ENCODE measurements around the gene TULP4.
"Not testable (repeated sequence)": the region's sequence is repeated elsewhere in the genome, so short reads cannot be mapped to it uniquely, and the experiment has no call there.

The TULP4 gene

DNA sequence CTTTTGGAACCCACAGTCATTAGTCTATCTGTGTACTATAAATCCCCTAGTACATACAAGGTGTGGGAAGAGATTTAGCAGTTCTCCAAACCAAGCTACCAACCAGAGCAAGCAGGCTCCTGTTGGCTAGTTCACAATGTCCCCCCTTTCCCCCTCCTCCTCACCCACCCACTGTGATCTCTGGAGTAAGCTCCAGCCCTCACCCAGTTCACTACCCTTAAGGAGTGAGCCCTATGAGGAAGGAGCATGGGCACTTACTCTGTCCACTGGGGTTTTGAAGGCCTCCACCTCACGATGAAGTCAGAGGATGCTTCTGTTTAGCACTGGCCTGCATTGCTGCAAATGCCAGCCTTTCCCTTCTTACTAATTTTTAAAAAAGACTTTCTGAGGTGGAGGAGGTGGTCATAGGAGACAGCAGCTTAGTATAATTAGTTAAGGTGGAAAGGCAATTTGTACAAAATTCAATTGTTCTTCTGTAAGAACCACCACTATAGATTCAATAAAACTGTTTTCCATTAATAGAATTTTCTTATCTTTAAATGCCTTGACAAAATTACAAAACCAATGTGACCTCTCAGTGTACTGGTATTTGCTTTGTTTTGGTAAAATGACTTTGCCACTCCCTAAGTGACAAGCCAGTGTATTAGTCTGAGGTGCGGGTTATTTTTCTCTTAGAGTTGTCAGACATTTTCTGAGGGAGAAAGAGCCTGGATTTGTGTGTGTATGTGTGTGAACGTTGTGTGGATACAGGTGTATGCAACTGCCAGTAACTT, 86.2 kb downstream of the TULP4 start:
- no peak for FAIRE-seq

DNA sequence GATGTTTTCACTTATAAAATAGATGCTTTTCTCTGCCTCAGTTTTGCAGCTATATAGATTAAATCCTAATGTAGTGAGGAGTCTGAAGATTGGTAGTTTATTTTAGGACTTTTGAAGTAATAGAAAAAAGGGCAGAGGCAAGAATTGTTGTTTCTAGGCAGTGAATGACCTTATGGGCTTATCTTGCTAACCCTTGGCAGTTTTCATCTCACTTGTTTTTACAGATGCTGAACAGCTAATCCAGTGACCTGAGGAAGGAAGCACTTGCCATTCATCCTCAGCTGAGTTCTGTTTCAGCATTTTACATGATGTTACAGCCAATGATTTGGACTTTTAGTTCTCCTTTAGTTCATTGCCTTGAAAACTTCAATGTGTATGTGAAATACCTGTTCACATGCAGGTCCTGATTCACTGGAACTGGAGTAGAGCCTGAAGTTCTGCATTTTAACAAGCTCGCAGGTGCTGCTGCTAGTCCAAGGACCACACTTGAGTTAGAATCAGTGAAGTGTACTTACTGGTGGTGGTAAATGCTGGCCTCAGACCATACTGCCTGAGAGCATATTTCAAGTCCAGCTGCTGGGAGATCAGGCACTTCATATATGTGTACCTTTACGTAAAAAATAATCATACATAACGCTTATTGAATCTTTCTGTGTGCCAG, 86.9 kb downstream of the TULP4 start:
- no peak for FAIRE-seq

DNA sequence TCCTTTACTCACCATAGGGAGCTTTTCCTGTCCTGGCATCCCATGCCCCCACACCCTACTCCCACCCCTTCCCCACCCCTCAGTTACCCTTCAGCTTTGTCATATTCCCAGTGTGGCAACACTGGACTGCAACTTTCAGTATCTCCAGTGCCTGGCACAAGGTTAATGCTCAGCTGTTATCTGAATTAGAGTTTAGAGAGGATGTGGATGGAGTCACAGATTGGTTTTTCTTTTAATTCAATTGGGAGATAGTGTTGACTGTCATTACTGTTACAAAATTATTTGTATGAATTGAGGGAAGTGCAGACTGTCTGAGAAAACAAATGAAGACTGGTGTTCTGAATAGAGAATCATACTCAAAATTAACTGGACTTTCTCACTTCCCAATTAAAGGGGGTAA, 89.9 kb downstream of the TULP4 start:
- FAIRE-seq, result no peak

DNA sequence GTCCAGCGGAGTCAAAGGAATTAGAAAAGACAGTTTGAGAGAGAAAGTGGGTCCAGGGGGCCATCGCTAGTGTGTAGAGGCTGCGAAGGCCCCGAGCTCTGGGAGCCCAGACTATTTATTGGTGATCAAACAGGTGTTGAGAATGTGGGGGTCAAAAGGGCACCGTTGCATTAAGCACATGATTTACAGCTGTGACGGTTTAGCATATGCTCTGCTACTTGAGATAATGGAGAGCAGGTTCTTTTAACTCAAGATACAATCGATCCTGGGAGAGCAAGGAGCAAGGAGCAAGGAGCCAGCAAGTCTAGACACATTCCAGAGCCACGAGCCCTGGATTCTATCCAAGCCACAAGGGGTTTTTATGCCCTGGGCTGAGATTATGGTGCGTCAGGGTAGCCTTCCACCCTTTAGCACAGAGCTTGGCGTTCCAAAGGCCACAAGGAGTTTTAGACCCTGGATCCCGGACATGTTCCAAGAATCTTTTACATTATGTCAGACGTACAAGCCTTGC, 93.1 kb downstream of the TULP4 start:
- FAIRE-seq, result not testable (repeated sequence)

DNA sequence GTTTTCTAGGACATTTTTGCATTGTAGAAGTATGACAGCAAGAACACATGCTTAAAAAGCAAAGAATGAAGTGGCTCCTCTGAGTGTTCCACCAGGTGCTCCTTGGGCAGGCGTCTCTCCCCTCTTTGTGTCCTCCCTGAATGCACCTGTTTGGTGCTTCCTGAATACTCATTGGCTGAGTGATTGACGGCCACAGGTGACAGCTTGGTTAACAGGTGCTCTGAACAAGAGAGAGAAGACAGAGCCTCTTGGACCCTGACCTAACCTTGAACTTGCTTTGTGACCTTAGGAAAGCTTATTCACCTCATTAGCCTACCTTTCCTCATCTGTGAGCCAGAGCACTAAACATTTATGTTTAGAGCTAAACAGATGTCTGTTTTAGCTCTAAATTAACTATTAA, 93.7 kb downstream of the TULP4 start:
- FAIRE-seq, result no peak

DNA sequence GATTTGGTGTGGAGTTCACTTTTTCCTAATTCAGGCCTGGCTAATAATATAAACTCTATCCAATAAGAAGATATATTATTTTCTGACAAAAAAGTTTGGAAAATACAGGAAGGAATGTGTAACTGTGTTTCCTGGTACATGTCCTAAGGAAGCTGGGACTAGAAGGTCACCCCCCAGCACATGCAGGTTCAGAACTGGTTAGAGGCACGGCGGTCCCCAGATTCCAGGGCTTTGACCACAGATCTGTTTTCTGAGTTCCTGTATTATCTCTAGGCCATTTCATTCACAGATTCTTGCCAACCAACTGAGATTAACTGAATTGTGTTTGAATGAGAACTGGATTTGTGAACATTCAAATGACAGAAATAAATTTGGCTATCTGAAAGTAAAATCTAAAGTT, 94.5 kb downstream of the TULP4 start:
- no peak for FAIRE-seq

DNA sequence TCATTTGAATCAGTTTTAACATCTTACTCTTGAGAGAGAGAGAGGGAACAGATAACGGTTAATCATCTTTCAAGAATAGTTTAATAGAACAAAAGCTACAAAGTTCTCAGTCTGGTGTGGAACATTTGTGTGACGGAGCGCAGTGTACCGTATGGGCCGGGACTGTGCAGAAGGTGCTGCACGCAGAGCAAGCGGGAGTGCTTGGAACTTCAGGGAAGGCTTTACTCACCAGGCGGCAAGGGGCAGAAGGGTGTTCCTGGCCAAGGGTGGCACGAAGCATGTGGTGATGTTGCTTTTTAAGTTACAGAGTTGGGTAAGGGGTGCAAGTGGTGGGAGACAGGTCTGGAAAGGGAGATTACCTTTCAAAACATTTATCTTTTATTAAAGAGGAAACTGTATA, 95.7 kb downstream of the TULP4 start:
- FAIRE-seq, result no peak

DNA sequence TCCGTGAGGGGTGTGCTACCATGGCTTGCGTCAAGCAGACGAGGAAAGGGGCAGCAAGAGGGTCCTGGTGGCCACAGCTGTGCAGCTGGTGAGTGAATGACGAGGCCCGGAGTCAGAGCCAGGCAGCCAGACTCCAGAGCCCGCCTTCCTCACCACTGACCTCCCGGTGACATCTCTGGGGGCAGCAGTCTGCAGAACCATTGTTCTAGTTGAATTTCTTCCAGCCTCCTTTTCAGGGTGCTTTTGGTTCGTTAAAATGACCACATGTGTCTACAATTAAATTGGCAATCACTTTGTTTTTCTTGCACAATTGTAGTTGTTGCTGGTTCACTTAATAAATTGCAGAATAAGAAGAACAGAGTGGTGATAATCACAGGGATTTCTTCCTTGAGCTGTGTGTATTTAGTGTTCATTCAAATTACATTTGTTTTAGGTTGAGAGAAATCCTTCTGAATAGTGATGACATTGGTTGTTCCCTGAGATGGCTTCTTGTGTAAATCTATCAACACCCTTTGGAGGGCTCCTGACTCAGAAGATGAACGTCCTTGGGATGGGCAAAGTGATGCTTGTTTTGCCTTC, 96.4 kb downstream of the TULP4 start:
- FAIRE-seq, result peak; percentile 80

DNA sequence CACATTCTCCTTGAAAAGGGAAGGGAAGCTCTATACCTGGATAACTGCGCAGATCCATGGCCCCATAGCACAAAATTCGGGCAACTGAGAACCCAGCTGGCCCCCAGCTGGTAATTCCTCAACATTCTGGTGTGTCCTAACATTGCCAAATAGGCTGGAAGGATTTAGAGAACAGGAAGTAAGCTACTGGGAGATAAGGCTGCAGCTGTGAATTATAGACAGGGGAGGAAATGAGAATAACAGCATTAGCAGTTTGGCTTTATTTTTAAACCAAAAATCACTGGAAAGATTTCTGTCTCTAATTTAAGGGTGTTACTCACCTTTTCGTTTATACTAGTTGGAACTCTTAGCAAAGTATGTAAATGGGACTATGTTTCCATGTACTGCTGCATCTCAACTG, 97.2 kb downstream of the TULP4 start:
- no peak for FAIRE-seq

DNA sequence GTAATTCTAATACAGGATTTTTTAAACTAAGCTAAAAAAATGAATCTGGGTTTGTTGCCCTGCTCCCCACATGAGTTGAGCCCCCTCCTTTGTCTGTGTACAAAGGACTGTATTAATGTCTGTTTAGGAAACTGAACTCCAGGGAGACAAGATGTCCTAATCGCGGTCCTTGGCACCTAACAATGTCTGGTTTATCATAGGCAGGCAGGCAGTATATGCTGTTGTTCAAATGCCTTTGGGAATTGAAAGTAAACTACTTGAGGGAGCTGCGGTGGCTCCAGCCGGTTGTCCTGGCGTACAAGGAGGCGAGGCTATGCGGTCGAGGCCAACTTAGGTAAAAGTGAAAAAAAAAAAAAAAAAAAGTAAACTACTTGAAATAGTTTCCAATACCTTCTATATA, 98.5 kb downstream of the TULP4 start:
- FAIRE-seq, result no peak

DNA sequence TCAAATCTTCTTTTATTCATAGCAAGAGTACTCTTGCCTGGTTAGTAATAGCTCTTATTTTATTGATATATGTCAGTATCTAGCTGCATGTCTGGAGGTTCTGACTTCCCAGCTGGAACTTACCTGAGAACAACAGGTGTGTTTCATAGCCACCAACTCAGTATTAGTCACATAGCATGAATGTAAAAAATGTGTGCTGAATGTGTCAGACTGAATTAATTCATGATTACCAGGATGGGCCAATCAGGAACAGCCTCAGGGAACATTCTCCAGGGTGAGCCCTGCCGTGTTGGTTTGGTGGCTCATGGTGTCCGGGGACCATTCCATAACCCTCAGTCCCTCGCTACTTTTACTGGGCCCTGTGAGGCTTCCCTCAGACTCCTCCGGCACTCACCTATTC, 99.7 kb downstream of the TULP4 start:
- FAIRE-seq, result no peak

DNA sequence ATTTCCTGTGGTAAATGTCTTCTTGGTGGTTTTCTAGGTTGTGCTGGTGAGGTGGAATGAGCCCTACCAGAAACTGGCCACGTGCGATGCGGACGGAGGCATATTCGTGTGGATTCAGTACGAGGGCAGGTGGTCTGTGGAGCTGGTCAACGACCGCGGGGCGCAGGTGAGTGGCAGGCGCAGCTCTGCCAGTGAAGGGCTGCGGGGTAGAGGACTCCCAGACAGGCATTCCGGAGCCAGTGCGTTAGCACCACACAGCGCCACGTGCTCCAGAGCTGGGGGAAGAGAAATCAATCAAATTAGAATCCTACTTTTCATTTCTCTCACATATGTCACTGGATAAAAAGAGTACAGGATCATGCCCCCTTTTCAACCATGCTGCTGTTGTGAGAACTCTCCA, 100.8 kb downstream of the TULP4 start:
- FAIRE-seq, result no peak

DNA sequence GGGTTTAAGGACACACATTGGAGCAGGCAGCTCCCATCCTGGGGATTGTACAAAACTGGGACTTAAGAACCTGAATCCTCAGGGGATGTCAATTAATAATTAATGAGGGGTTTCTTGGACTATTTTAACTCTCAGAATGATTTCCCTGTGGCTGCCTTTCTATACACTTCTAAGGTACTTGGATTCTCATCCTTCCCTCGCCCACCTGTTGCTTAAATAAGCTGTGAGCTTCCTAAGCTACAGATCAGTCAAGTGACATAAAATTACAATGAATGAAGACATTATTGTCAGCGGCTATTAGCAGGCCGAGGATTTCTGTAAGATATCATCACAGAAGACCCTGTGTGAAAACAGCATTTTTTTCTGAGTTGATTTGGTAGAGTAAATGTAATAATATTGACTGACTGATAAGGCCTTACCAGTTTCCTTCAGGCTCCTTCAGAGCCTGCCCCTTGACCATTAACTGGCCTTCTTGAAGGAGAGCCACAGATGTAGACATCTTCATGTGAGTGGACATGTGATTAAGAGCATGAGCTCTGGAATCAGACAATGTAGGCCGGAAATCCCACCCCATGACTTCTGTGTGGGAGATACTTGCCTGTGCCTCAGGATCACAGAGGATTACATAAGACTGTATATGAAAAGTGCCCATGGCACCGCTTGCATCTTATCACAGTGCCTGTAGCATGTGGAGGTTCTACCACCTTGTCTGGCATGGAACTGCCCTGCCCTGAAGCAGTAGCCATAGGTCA, 101.7 kb downstream of the TULP4 start:
- no peak for FAIRE-seq

DNA sequence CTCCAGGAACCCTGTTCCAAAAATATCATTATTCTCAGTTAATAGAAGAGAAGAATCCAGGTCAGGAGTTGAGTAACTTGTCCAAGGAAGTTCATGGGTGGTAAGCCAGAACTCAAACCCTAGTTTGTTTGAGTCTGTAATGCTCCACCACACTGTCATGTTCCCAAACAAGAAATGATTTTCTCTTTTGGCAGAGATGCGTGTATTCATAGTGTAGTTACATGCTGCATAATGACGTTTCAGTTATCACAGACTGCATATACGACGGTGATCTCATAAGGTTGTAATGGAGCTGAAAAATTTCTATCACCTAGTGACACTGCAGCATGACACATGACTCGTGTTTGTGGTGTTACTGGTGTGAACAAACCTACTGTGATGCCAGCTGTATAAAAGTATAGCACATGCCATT, 102.6 kb downstream of the TULP4 start:
- no peak for FAIRE-seq

DNA sequence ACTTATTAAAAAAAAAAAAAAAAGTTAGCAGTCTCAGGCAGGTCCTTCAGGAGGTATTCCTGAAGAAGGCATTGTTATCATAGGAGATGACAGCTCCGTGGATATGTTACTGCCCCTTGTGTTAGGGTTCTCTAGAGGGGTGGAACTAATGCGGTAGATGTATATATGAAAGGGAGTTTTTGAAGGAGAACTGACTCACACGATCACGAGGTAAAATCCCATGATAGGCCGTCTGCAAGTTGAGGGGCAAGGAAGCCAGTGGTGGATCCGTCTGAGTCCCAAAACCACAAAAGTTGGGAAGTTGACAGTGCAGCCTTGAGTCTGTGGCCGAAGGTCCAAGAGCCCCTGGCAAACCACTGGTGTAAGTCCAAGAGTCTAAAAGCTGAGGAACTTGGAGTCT, 103.4 kb downstream of the TULP4 start:
- no peak for FAIRE-seq

DNA sequence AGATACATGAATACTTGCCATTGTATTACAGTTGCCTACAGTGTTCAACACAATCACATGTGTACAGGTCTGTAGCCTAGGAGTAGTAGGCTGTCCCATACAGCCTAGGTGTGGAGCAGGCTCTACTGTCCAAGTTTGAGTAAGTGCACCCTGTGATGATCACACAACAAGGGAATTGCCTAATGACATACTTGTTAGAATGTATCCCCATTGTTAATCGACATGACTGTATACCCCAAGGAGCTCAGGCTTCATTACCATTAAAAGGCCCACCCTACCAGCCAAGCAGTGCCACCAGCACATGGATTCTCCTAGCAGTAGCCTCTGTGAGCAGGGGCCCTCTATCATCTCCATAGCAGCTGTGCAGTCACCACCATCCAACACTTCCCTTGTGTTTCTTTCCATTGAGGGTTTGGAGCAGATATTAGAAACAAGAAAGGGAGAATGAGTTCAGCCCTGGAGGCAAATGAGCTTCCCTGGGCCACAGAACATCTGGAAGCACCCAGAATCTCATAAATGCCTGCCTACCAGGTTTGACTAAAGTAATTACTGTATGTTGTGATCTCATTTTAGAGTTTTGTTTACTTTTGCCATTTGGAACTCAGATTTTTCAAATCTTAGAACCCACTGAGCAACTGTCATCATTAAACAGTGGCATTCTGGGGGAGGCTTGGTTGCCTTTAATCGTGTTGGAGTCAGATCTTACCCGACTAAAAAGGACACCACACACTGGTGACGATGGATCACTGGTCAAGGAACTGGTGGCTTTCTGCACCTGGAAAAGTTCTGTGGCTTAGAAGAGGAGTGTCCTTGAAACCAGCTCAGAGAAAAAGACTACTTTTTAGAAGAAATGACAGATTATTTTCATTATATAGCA, 104.9 kb downstream of the TULP4 start:
- FAIRE-seq, result no peak

DNA sequence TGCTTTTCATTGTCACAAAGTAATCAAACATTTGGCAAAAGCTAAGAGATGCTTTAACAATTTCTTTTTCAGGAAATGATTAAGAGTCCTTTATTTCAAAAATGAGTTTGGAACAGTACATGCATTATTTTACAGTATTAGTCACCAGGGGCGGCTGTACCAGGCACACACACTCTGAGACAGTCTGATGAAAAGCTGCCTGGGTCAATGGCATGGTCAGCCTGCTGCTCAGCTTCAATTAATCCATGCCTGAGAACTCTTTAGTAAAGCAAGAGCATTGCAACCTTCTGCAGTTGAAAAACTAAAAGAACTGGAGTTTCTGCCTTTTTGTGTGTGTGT, 105.5 kb downstream of the TULP4 start:
- FAIRE-seq, result no peak

DNA sequence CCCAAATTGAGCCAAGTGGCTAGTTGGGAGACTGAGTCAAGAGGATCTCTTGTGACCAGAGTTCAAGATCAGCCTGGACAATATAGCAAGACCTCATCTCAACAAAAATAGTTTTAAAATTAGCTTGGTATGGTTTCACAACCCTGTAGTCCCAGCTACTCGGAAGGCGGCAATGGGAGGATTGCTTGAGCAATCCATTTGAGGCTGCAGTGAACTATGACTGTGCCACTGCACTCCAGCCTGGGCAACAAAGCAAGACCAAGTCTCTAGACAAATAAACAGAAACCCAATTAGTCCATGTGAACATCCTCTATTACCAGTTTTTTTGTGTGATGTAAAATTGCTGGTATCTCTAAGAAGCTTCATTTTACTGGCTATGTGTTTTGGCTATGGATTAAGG, 106.2 kb downstream of the TULP4 start:
- FAIRE-seq, result no peak

DNA sequence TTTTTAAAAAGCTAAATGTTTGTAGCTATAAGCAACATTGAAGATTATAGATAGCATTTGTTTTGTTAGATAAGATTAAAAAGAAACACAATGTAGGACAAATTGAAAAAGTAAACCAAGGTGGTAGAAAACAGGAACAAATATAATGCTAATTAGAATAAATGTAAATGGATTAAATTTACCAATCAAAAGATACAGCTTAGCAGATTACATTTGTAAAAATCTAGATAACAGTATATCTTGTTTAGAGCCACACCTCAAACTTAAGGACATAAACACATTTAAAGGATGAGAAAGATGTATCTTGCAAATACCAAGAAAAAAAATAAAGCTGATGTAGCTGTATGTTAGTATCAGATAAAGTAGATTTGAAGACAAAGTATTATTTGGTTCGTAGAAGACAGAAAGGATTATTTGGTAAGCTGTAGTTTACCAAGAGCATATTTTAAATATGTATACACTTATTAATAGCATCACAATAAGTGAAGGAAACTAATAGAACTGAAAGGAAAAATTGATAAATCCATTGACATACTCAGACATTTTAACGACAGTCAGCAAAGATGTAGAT, 107.2 kb downstream of the TULP4 start:
- no peak for FAIRE-seq

DNA sequence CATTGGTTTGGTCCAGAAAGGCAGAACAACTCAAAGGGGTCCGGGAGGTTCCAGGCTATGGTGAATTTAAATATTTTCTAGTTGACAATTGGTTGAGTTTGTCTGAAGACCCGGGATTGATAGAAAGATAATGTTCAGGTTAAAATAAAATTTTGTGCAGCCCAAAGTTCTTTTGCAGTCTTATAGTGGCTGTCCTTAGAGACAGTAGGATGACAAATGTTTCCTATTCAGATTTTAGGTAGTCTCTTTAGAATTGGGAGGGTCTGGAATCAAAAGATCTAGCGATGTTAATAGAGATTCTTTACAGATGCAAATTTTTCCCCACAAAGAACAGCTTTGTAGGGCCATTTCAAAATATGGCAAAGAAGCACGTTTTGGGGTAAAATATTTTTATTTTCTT, 109.1 kb downstream of the TULP4 start:
- FAIRE-seq, result no peak

DNA sequence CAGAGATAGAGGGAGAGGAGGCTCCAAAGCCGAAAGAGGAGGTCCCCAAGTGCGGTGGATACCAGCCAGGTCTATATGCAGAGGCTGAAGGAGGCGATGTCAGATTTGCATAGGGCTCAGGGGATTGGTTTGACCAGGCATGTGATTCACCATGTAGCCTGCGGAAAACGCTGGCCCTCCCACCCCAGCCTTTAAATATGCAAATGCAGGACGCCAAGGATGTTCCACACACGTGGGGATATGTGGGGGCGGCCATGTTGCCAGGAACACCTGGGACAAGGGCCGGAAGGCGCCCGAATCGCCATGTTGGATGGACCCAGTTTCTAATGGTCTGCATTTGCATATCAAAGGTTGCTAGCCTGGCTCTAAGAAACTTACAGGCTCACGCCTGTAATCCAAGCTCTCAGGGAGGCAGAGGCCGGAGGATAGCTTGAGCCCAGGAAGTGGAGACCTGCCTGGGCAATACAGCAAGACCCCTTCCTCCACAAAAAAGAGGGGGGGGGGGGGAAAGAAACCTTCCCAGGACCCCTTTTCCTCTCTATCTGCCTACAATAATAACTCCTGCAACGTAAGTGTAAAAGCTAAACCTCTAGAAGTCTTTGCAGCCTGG, 110.5 kb downstream of the TULP4 start:
- FAIRE-seq, result no peak

DNA sequence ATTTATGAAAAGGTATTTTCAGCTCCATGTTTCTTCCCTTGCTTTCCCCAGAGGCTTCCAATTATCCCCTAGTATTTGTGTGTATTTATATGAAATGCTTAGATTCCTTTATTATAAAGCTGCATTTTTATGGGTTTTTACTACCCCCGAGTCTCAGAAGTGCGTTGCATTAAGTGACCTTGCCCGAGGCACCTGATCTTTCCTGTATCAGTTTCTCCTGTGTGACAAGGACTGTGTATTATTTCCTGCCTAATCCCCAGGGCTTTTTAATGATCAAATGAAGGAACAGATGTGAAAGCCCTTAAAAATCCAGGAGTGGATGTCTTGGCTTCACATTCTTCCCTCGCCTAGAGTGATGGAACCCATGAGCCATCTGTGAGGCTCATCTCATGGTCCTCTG, 118.8 kb downstream of the TULP4 start:
- no peak for FAIRE-seq
